Caki2 (cell line): ENCODE results near the gene ITLN1. TPM values are rescaled to one million over a fixed set of nuclear protein-coding genes. Genes with fewer than 3 reads are reported as not detected.
"Not testable (repeated sequence)": the region's sequence is repeated elsewhere in the genome, so short reads cannot be mapped to it uniquely, and the experiment has no call there.

Source experiments
- DNase-seq: peaks from one replicate; pipeline ENCODE4 v3.0.0-alpha.2; 2015; ENCODE audit warnings: low read depth
- in situ Hi-C: cut with HindIII; loops from 2 replicates; pipeline ENCODE4 v1.10.0; 2016; ENCODE audit warnings: low sequenced_read_pairs, low pct_unique_long_range_greater_than_20kb, mixed read lengths
- total RNA-seq: library from RNA; depleted of rRNA; stranded (reverse); fragments of >200 nt; shearing (Covaris generic); gene quantifications from 2 replicates; pipeline ENCODE4 v1.2.3, GENCODE V29; 2014; ENCODE audit warnings: low replicate concordance; rRNA removed

Gene ITLN1
- not detected in 2 replicates for total RNA-seq

- in situ Hi-C loops = no loop called here
- no peak for DNase-seq
Measured at GRCh38 chr1:160885042-160885441, at the start of gene ITLN1. Gene ITLN1, minus strand, starts transcription at chr1:160885180. Its CDS starts 303 bp downstream, at chr1:160884877.

DNA sequence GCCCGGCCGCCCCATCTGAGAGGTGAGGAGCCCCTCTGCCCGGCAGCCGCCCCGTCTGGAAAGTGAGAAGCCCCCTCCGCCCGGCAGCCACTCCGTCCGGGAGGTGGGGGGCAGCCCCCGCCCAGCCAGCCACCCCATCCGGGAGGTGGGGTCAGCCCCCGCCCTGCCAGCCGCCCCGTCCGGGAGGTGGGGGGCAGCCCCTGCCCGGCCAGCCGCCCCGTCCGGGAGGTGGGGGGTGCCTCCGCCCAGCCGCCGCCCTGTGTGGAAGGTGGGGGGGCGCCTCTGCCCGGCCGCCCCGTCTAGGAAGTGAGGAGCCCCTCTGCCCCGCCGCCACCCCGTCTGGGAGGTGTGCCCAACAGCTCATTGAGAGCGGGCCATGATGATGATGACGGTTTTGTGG, 48.3 kb upstream of the ITLN1 start:
- in situ Hi-C loops, DNase-seq: not testable (repeated sequence)

DNA sequence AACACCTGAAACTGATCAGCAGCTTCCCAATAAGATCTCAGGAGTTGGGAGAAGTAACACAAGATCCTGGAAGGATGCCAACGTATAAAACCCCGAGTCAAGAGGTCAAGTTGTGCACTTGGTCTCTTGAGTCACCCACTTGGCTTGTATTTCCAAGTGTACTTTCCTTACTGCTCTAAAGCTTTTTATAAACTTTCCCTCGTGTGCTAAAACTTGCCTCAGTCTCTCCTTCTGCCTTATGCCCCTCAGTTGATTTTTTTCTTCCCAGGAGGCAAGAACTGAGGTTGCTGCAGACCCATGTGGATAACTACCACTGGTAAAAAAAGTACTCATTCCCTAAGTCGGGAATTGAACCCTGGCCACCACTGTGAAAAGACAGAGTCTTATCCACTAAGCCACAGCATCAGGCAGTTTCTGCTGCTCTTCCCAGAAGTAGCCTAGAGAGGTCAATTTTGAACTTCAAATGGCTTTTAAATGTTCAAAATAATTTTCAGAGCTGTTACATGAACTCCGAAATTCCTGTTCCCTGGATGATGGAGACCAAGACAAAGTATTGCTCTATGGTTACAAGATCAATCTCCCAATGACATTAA, 40.8 kb upstream of the ITLN1 start:
- DNase-seq = no peak
- in situ Hi-C loops = no loop called here

- in situ Hi-C loops = no loop called here
Measured at GRCh38 chr1:160924791-160925651, 40.0 kb upstream of the ITLN1 start.

DNA sequence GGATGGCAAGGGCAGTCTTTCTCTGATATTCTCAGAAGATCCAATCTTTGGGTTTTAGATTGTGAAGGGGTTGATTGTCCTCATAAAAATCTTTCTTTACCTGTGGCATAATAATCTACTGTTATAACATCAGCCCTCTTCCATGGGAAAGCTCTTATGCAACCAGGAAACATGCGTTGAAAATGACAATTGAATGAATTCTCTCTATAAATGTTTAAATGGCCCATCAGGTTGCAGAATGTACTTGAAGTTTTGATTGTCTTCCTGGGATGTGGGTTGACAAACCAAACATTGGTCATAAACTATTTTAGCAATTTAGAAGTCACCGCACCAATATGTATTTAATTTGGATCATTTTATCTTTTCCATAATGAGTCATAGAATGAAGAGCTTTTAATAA, 31.7 kb upstream of the ITLN1 start:
- in situ Hi-C loops = no loop called here
- DNase-seq = no peak

More at GRCh38 chr1:160924791-160925651, 40.0 kb upstream of the ITLN1 start:
- DNase-seq = no peak

- in situ Hi-C loops, DNase-seq: not testable (repeated sequence)
Measured at GRCh38 chr1:160913229-160913628, 28.2 kb upstream of the ITLN1 start.

- in situ Hi-C loops = no loop called here
- DNase-seq = no peak
Measured at GRCh38 chr1:160911925-160912324, 26.9 kb upstream of the ITLN1 start.

DNA sequence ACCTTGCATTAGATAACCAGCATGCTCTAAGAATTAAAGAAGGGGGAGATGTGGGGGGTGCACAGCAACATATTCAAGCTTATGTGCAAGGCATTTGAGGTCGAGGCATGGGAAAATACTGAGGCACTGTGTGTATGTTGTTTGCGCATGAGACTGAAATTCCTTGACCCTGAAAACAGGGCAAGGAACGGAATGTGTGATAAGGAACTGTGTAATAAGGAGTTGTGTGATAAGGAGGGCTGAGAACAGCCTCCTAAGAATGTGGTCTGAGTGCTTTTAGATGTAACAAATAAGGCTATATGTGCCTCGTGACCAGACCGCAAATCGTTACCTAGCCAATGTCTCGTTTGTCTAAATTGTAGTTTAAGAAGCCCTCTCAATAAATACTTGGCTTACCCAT, 26.5 kb upstream of the ITLN1 start:
- DNase-seq = no peak
- in situ Hi-C loops = no loop called here

DNA sequence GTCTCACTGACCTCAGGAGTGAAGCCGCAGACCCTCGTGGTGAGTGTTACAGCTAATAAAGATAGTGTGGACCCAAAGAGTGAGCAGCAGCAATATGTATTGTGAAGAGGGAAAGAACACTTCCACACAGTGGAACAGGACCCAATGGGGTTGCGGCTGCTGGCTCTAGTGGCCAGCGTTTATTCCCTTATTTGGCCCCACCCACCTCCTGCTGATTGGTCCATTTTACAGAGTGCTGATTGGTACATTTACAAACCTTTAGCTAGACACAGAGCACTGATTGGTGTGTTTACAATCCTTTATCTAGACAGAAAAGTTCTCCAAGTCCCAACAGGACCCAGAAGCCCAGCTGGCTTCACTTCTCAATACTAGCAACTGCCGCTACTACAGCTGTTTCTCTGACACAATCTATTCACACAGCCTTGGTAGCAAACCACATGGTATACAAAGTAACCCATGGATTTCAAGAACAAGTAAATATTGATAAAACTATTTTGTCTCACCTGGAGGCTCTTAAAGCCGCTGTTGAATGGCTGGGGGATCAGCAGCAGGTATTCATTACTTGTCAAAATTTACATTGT, 25.3 kb upstream of the ITLN1 start:
- DNase-seq = no peak
- in situ Hi-C loops = no loop called here

DNA sequence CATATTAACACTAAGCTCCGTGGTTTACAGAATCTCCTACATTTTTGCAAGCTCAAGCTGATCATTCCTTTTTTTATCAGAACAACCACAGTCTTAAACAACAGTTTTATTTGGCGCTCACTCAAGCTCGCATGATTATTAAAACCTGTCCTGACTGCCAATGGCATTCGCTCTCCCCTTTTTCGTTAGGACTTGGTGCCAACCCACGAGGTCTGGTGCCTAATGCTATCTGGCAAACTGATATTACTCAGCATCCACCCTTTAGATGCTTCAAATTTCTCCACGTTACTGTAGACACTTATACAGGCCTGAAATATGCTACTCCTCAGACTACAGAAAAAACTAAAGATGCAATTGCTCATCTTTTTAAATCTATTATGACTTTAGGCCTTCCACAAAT, 23.0 kb upstream of the ITLN1 start:
- DNase-seq = no peak
- in situ Hi-C loops = no loop called here

DNA sequence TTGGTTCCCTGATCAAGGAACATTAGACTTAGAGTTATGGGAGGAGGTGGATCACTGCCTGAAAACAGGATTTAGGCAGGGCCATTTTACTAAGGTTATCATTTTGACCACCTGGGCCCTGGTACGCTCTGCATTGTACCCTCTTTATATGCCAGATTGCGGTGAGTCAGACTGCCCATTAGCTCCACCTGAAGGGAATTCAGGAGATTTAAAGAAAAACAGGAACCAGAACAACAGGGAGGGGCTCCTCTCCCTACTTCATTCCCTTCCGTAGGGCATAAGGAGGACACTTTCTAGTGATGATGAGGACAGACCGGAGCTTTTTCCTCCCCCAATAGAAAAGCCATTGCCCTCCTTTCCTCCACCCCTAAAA, 20.6 kb upstream of the ITLN1 start:
- in situ Hi-C loops = no loop called here
- no peak for DNase-seq

DNA sequence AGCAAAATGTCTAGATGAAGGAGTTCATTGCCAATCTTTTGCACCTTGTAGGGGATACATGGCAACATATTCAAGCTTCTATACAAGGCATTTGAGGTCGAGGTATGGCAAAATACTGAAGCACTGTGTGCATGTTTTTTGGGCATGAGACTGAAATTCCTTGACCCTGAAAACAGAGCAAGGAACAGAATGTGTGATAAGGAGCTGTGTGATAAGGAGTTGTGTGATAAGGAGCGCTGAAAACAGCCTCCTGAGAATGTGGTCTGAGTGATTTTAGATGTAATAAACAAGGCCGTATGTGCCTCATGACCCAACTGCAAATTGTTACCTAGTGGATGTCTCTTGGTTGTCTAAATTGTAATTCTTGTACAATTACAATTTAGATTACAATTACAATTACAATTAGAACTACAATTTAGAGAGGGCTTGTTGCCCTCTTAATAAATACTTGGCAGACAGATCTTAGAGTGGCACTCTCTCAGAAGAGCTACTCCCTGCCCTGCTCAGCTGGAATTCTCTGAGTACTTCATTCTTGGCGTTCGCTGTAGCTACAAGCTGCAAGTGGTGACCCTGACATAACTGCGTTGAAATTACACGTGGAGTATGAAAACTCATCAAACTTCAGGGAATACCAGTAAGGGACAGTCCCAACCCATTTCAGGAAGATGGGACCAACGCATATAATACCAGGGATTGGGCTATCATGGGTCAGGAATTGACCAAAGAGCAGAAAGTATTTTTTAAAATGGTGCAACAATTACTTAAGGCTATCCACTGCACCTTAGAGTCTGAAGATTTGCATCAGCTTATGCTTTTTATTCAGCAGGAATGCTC, 20.0 kb upstream of the ITLN1 start:
- in situ Hi-C loops = no loop called here
- DNase-seq = no peak

GRCh38 chr1:160902251-160902650, 17.3 kb upstream of the ITLN1 start:
- in situ Hi-C loops, DNase-seq: not testable (repeated sequence)

DNA sequence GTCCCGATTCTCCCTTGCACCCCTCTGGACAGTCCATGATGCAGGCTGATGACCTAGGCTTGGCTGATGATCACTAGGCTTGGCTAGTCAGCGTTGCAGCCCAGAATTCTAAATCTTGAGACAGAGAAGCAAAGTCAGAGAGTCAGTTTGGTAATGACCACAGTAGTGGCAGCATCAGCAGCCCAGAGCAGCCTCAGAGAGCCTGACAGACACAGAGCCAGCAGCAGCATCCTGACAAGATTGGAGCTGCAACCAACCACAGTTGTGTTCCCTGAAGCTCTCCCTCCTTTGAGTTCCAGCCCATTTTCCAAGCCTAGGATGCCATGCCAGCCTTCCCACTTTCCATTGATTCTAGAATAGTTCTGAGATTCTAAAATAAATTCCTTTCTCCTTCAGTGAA, 16.8 kb upstream of the ITLN1 start:
- in situ Hi-C loops = no loop called here
- no peak for DNase-seq

- DNase-seq, in situ Hi-C loops: not testable (repeated sequence)
Measured at GRCh38 chr1:160900683-160901082, 15.7 kb upstream of the ITLN1 start.

DNA sequence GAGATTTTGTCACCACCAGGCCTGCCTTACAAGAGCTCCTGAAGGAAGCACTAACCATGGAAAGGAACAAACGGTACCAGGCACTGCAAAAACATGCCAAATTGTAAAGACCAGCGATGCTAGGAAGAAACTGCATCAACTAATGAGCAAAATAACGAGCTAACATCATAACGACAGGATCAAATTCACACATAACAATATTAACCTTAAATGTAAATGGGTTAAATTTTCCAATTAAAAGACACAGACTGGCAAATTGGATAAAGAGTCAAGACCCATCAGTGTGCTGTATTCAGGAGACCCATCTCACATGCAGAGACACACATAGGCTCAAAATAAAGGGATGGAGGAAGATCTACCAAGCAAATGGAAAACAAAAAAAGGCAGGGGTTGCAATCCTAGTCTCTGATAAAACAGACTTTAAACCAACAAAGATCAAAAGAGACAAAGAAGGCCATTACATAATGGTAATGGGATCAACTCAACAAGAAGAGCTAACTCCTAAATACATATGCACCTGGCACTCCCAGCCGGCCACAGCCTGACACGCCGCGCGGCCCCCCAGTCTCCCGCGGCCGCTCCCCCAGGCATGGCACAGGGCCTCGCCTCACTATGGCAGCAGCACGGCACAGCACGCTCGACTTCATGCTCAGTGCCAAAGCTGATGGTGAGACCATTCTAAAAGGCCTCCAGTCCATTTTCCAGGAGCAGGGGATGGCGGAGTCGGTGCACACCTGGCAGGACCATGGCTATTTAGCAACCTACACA, 9.6 kb upstream of the ITLN1 start:
- in situ Hi-C loops, DNase-seq: not testable (repeated sequence)

DNA sequence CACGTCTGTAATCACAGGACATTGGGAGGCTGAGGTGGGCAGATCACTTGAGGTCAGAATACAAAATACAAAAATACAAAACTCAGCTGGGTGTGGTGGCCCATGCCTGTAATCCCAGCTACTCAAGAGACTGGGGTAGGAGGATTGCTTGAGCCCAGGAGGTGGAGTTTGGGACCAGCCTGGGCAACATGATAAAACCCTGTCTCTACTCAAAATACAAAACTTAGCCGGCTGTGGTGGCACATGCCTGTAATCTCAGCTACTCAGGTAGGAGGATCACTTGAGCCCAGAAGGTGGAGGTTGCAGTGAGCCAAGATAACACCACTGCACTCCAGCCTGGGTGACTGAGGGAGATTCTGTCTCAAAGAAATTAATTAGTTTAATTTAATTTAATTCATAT, 6.5 kb upstream of the ITLN1 start:
- in situ Hi-C loops = no loop called here
- DNase-seq = no peak

DNA sequence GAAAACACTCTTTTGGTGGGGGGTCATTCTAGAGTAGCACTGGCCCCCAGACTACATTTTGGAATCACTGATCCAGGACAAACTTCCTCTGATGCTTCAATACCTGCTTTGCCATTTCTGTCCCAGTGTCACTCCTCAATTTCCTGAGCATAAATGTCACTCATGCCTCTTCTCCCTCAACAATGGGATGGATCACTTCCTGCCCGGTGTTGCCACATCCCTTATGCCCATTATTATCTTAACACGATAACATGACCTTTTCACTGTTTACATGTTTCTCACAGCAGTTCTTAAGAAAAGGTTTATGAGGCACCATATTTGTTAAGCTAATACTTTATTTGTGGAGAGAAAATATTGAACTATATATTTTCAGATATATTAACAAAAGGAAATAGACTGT, 3.9 kb upstream of the ITLN1 start:
- no peak for DNase-seq
- in situ Hi-C loops = no loop called here
